Subcutaneous abdominal adipose tissue (tissue), 5 donors: ENCODE data around the gene ANGPTL5.
"Not testable (repeated sequence)": the region's sequence is repeated elsewhere in the genome, so short reads cannot be mapped to it uniquely, and the experiment has no call there.

Source experiments
- H3K27ac ChIP-seq: one replicate; pipeline ENCODE4 v1.7.0; 2013; ENCODE audit warnings: low read depth, mild to moderate bottlenecking, inconsistent platforms, low read length, moderate library complexity
- H3K27me3 ChIP-seq, 5 donors: one replicate each; pipeline ENCODE4 v1.7.0; 2013; ENCODE audit warnings: low read length in 5 of 5, inconsistent platforms in 1 of 5; ENCODE audit not compliant: control insufficient read depth in 5 of 5, insufficient read depth in 4 of 5
- H3K36me3 ChIP-seq, 5 donors: one replicate each; pipeline ENCODE4 v1.7.0; 2013; ENCODE audit warnings: low read length in 5 of 5; ENCODE audit not compliant: control insufficient read depth in 5 of 5, insufficient read depth in 5 of 5
- H3K4me1 ChIP-seq, 5 donors: one replicate each; pipeline ENCODE4 v1.7.0; 2013; ENCODE audit warnings: low read length in 5 of 5, mild to moderate bottlenecking in 3 of 5, moderate library complexity in 1 of 5; ENCODE audit not compliant: control insufficient read depth in 5 of 5, insufficient read depth in 5 of 5
- H3K4me3 ChIP-seq, 5 donors: one replicate each; pipeline ENCODE4 v1.7.0; 2013; ENCODE audit warnings: low read length in 5 of 5, low read depth in 1 of 5
- H3K9ac ChIP-seq, 5 donors: one replicate each; pipeline ENCODE4 v1.7.0; 2013; ENCODE audit warnings: low read length in 5 of 5, mild to moderate bottlenecking in 4 of 5, moderate library complexity in 3 of 5
- H3K9me3 ChIP-seq, 5 donors: one replicate each; pipeline ENCODE4 v1.7.0; 2013; ENCODE audit warnings: low read length in 5 of 5; ENCODE audit not compliant: control insufficient read depth in 5 of 5
- donor health status: healthy.
- donor health status: healthy.
- donor health status: healthy.
- donor health status: healthy.
- donor health status: healthy.

The ANGPTL5 gene

DNA sequence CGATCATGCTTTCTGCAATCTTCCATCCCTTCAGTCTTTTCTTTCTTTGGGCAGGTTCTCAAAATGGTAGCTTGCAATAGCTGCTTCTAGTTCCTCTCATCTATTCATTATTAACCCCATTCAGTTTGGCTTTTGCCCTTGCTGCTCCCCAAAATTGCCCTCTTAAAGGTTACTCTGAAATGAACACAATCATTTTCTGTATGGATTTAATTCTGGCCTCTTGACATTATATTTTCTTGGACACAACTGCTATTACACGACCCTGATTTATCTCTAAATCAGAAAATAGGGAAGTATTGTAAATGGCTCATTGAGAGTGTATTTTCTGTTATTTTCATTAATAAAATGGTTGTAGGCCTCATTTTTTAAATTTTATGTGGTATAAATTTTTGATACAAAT is at the start of gene ANGPTL5:
TSS of gene ANGPTL5 (minus strand) at position 101 of the 400 bp plus-strand sequence. CDS start 8,613 bp downstream, outside the sequence.
- Histone ChIP-seq H3K9me3 (no peaks in the 10 kb centered on the region), H3K27ac (peak within 1 kb of the TSS; percentile 91), H3K27me3 (no peaks in the 10 kb centered on the region), H3K4me3 (peak within 1 kb of the TSS; percentile 83 to 89 (median 86)), H3K36me3 (no peaks in the 10 kb centered on the region), H3K9ac (peak within 1 kb of the TSS; percentile 11 to 74 (median 63)), H3K4me1 (peaks cover 0 to 40% (median 31%) of the 10 kb centered on the region in 5 donors)

DNA sequence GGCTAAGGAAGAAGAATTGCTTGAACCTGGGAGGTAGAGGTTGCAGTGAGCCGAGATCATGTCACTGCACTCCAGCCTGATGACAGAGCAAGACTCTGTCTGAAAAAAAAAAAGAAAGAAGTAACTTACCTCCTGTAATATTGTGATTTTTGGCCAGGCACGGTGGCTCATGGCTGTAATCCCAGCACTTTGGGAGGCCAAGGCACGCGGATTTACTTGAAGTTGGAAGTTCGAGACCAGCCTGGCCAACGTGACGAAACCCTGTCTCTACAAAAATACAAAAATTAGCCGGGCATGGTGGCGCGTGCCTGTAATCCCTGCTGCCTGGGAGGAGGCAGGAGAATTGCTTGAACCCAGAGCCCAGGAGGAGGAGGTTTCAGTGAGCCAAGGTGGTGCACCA is 47.9 kb upstream of the ANGPTL5 start:
- not testable (repeated sequence) for H3K27ac ChIP-seq, H3K9me3 ChIP-seq, H3K4me3 ChIP-seq, H3K27me3 ChIP-seq, H3K9ac ChIP-seq, H3K4me1 ChIP-seq
- peaks cover 4 to 39% (median 9%) of the 10 kb centered on the region in 5 donors for H3K36me3 ChIP-seq

DNA sequence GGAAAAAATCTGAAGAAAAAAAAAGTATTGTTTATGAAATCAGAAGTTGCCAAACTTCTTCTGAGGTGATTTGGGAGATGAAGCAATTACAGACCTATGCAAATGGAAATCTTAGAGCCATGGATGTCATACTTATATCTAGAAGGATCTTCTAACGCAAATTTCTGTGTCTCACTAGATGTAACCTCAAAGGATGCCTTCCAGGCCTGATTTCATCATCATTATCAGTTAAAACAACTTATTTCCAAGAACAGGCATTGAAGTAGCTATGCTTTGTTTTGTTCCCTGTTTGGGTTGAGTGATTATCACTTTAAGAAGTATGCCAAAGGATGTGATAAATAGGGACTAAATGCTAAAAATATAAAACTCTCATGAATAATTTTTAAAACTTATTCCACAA is 43.9 kb upstream of the ANGPTL5 start:
- Histone ChIP-seq H3K36me3 (peaks cover 8 to 56% (median 21%) of the 10 kb centered on the region in 5 donors), H3K4me3 (no peak overlapping the region), H3K9me3 (no peaks in the 10 kb centered on the region), H3K27ac (no peak overlapping the region), H3K27me3 (no peaks in the 10 kb centered on the region), H3K9ac (no peak overlapping the region), H3K4me1 (no peaks in the 10 kb centered on the region)

DNA sequence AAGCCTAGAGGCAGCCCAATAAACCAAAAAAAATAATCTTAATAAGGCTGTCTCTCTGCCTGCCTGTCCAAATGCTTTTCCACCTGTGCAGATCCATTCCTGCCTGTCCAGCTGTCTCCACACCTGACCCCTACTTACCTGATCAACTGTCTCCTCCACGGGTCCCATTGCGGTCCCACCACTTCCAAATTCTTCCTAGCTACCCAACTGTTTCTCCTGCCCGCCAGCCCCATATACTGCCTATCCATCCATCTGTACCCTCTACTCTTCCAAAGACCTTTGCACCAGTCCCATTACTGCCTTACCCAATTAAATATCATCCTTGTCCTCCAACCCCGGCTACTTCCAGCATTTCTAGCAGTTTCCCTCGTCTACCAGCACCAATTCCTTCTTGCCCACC is 39.4 kb upstream of the ANGPTL5 start:
- Histone ChIP-seq H3K36me3 (peaks cover 5 to 47% (median 15%) of the 10 kb centered on the region in 5 donors), H3K9me3 (no peaks in the 10 kb centered on the region), H3K27ac (no peak overlapping the region), H3K27me3 (no peaks in the 10 kb centered on the region), H3K9ac (no peak overlapping the region), H3K4me3 (no peak overlapping the region), H3K4me1 (no peaks in the 10 kb centered on the region)

DNA sequence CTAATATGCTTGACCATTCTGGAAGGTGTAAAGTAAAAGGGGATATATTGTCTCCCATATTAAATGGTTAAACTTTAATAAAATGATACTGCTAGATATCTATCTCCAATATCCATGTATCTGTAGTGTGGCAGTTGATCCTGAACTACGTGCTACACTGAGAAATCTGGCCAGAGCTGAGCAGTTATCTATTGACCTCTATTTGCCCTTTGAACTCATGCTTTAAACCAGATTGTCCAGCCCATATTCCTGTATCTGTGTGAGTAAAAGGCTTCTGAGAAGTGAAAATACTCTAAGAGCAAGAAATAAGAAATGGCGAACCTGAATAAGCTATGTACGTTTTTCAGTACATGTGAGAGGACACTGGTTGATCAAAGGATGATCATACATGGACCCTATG is 39.0 kb upstream of the ANGPTL5 start:
- Histone ChIP-seq H3K27ac (no peak overlapping the region), H3K27me3 (no peaks in the 10 kb centered on the region), H3K4me3 (no peak overlapping the region), H3K36me3 (peaks cover 5 to 47% (median 15%) of the 10 kb centered on the region in 5 donors), H3K4me1 (no peaks in the 10 kb centered on the region), H3K9me3 (no peaks in the 10 kb centered on the region), H3K9ac (no peak overlapping the region)

DNA sequence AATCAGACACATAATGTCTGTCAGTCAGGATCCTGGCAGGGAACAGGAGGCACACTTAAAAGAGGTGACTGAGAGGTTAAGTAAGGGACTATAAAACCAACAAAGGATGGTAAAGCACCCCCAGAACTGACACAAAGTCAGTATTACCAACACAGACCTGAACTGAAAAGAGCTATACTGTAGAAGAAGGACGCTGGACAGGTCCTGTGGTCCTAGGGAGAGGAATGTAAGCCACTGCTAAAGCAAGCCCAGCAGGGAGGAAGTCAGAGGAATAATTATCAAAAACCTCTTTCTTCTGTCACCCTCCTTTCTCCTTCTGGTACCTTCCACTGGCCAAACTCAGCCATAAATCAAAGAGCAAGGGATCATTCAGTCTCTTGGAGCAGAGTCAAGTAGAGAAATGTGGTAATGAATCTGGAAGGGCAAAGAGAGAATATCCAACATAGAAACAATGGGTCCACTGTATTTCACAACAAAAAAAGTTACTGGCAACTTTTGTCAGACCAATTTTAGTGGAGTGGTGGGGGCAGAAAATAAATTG is 33.4 kb upstream of the ANGPTL5 start:
- no peaks in the 10 kb centered on the region for H3K4me1 ChIP-seq
- peaks cover 0 to 33% (median 12%) of the 10 kb centered on the region in 5 donors for H3K36me3 ChIP-seq
- H3K27me3 ChIP-seq, result no peaks in the 10 kb centered on the region
- no peaks in the 10 kb centered on the region for H3K9me3 ChIP-seq
- H3K27ac ChIP-seq, result no peak overlapping the region
- no peak overlapping the region for H3K9ac ChIP-seq
- no peak overlapping the region for H3K4me3 ChIP-seq

DNA sequence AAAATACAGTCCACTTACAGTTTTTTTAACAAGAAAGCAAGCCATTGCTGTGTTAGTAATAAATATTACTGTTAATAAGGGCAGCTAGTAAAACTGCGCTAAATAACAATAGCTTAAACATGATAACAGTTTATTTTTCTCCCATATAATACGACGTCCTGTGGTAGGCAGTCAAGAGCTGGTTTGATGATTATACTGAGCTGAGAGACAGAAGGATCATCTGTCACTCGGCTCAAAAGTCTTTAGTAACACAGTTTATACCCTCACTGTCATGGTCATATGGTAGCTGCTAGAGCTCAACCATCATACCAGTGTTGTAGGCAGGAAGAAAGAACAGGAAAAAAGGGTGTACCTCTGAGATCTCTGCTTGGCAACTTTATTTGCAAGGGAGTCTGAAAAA is 29.1 kb upstream of the ANGPTL5 start:
- H3K9ac ChIP-seq, result no peak overlapping the region
- peaks cover 0 to 19% (median 10%) of the 10 kb centered on the region in 5 donors for H3K36me3 ChIP-seq
- no peak overlapping the region for H3K4me3 ChIP-seq
- H3K27ac ChIP-seq, result no peak overlapping the region
- H3K4me1 ChIP-seq, result no peaks in the 10 kb centered on the region
- H3K27me3 ChIP-seq, result no peaks in the 10 kb centered on the region
- no peaks in the 10 kb centered on the region for H3K9me3 ChIP-seq

DNA sequence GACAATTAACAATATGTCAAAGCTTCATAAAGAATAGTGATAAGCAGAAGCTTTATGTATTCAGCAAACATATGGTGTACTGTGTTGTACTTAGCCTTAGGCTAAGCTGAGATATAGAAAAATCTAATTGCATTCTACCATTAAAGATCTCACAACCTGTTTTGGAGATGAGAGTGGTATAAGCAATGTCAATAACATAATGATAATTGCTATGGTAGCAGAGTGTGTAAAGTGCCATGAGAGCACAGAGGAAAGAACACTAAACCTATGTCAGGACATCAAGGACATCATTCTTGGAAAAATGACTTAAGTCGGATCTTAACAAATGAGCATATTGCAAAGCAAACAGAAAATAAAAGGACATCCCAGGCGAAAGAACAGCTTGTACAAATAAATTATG is 28.6 kb upstream of the ANGPTL5 start:
- no peak overlapping the region for H3K9ac ChIP-seq
- H3K36me3 ChIP-seq, result peaks cover 0 to 19% (median 10%) of the 10 kb centered on the region in 5 donors
- no peaks in the 10 kb centered on the region for H3K9me3 ChIP-seq
- no peaks in the 10 kb centered on the region for H3K4me1 ChIP-seq
- H3K27ac ChIP-seq, result no peak overlapping the region
- H3K27me3 ChIP-seq, result no peaks in the 10 kb centered on the region
- H3K4me3 ChIP-seq, result no peak overlapping the region

DNA sequence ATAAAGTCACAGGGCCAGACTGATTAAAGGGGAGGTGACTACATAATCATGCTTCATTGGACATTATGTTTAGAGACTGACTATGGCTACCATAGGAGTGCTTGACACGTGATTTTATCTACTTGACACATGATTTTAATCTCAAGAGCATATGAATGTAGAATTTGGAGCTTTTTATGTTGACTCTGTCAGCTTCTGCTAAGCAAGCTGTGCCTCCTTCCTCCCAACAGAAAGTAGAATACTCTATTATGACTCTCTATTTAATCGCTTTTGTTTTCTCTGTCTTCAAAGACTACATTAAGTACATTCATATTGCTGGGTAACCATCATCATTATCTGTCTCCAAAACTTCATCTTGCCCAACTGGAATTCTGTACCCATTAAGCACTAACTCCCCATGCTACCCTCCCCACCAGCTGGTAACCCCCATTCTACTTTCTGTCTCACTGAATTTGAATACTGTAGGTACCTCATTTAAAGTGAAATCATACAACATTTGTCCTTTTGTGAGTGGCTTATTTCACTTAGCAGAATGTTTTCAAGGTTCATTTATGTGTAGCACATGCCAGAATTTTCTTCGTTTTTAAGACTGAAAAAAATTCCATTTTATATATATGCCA is 24.7 kb upstream of the ANGPTL5 start:
- Histone ChIP-seq H3K9ac (no peak overlapping the region), H3K27me3 (no peaks in the 10 kb centered on the region), H3K36me3 (peaks cover 0 to 8% (median 4%) of the 10 kb centered on the region in 5 donors), H3K9me3 (no peaks in the 10 kb centered on the region), H3K4me1 (no peaks in the 10 kb centered on the region), H3K27ac (no peak overlapping the region), H3K4me3 (no peak overlapping the region)

DNA sequence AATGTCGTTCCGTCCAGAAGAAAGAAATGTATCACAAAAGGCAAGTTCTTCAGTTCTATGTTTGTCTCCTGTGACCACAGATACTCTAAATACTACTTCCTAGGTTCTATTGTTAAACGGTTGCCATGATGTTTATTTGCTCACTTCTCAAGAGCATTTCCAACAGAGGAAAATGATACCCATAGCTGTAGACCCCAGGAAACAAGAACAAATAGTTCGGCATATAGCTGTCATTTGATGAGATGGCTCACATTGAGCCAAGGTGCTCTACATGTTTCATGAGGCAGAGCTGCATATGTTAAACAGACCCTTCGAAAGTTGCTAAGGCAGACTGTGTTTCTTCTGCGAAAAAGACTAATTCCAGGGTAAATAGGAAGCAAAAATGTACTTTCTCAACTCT is 15.4 kb upstream of the ANGPTL5 start:
- peaks cover 0 to 12% (median 2%) of the 10 kb centered on the region in 5 donors for H3K36me3 ChIP-seq
- peaks cover 0 to 6% (median 0%) of the 10 kb centered on the region in 5 donors for H3K9me3 ChIP-seq
- no peak overlapping the region for H3K9ac ChIP-seq
- no peak overlapping the region for H3K27ac ChIP-seq
- no peaks in the 10 kb centered on the region for H3K27me3 ChIP-seq
- H3K4me1 ChIP-seq, result no peaks in the 10 kb centered on the region
- no peak overlapping the region for H3K4me3 ChIP-seq
